ENCODE results near the gene CHURC1.

CHURC1 gene

GRCh38 chr14:64960762-64961276 lies 46.6 kb downstream of the CHURC1 start:
- DNase-seq, result no peak

DNA sequence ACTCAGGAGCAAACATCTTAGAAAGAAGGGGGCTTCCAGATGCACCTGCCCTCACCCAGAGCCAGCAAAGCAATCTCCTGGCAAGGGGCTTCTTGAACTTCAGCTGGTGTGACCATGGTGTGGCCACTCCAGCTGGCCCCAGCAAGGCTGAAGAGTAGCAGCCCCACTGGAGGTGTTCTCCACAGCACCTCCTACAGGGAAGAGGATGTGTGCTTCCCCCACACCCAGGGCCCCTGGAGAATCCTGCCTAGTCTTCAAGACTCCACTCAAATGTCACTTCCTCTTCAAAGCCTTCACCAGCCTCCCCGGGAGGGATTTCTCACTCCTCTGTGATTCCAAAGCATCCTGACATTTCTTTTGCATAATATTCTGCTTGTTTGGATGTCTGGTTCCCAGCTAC lies 49.4 kb downstream of the CHURC1 start:
- DNase-seq, result no peak

GRCh38 chr14:64965356-64966000 lies 51.2 kb downstream of the CHURC1 start:
- no peak for DNase-seq

- no peak for DNase-seq
Observed at GRCh38 chr14:64966976-64967375, 52.7 kb downstream of the CHURC1 start.

- no peak for DNase-seq
Observed at GRCh38 chr14:64968167-64968566, 53.9 kb downstream of the CHURC1 start.

DNA sequence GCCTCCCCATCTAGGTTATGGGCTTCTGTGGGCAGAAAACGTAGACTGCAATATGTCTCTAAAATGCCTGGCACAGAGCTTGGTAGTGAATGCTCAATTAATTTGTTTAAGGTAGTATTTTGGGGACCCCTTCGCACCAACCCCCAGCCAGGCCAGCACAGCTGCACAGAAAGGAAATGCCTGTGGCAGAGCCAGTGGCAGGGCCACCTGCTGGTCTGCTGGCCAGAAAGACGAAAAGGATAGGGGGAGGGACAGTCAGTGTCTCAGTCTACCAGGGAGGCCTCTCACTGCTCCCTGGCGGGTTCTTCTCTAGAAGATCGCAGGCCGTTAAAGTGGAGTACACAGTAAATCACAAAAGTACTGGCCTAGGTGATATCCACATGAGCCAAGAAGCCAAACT lies 54.4 kb downstream of the CHURC1 start:
- no peak for DNase-seq

DNA sequence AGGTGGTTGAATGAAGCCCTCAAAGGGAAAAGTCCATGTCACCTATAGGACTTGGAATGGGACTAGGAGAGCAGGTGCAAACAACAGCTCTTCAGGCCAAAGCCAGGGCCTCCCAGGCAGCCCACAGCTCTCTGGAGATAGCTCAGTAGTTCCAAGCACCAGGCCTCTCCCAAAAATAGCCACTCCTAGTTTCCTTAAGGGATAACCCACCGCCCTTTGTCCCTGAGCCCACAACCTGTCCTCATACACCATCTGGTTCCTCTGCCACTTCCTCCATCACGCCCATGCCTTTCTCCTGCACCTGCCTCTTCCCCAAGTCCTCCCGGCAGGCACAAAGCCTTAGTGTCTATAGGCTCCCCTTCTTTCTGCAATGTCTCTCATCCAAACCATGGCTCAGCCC lies 55.8 kb downstream of the CHURC1 start:
- no peak for DNase-seq

DNA sequence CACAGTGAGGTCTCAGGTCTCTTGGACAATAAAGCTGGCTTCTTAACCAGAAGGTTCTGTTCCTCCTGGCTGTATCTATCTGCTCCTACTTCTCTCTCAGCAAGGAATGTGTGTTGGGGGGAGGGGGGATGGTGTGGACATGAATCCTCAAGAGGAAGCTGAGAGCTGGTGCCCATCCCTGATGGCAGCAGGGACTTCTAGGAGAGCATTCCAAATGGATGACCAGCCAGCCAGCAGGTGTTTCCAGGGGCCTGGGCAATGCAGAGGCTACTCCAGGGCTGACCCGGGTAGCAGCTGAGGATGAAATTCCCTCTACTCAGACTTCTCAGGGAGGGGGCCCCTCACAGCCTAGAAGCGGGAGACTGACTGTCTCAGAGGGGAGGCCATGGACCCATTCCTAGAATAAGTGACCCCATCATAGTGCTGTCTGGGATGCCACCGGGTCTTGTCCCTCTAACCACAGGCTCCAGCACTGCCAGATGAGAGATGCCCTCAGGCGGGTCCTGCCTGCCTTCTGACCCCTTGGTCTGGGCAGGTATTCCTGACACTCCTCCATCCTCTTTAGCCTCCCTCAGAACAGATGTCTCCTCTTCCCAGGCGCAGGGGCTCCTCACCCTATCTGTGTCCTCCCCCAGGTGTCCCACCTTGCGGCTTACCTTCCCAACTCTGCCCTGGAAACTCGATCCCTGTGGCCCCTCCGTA lies 56.7 kb downstream of the CHURC1 start:
- peak; percentile 27 for DNase-seq

DNA sequence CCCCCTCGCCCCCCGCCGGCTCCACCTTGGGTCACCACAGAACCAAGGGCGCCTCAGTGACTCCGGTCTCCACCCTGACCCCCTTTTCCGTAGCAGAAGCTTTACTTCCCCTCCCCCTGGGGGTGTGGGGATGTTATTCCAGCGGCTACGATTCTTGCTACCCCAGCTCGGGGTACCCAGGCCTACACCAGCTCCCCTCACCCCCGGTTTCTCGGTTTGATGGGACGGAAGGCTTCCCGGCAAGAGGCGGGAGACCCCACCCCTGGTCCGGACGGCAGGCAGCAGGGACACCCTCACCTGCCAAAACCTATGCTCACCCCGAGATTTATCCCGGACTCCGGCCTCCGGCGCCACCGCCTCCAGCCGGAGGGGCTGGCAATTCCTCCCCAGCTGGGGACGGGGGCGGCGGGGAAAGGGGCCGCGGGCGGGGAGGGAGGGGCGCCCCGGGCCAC lies 57.3 kb downstream of the CHURC1 start:
- no peak for DNase-seq

DNA sequence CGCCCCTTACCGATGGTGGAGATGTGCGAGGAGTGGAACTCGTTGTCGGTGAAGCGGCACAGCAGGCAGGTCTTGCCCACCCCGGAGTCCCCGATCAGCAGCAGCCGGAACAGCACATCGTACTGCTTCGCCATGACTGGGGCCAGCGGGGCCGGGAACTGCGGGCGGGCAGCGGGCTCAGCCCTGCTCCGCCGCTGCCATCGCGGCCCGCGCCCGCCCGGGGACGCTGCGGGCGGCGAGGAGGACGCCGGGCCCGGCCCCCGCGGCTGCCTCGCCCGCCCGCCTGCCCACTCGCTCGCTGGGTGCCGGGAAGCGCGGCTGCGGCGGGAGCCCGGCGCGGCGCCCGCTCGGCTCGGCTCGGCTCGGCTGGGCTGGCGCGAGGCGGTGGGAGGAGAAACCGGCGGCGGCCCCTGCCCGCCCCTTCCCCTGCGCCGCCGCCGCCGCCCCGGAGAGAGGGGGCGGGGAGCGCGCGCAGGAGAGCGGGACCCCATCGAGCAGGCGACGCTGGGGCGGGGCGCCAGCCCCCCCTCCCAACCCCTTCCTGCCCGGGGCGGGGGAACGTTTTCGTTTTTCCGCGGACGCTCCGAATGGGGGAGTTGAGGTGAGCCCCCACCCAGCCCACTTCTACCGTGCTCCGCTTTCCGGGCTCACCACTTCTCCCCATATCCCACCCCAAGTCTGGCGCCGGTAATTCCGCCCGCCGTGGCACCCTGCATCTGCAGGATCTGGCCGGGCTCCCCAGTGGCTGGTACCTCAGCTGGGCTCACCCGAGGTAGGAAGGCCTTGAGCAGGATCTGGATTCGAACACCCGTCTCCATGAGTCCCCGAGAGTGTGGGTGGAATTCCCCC lies 57.9 kb downstream of the CHURC1 start, which contains the start of gene RAB15:
RAB15 (minus strand) TSS at position 394 of the 849 bp plus-strand sequence; CDS start at position 134, 260 bp downstream.
- peak; percentile 36 for DNase-seq

GRCh38 chr14:64973026-64973442 lies 58.8 kb downstream of the CHURC1 start:
- DNase-seq, result no peak

GRCh38 chr14:64973826-64974225 lies 59.6 kb downstream of the CHURC1 start:
- no peak for DNase-seq

DNA sequence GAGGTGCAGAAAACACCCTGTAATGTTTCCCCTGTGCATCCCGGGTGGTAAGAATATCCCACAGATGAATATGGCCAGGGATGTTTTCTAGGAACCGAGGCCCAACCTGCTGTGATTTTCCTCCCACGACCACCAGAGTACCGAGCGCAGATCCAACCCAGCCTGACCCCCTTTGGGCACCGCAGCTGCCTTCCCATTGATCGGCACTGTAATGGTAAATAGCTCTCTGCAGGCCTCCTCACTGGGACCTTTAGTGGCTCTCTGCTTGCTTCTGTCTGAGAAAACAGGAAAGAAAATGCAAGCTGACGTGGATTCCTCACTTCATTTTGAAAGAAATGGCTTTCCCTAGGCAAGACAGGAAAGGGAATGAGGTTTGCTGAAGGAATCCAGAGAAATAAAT lies 60.3 kb downstream of the CHURC1 start:
- DNase-seq, result peak; percentile 24

GRCh38 chr14:64979336-64980074 lies 65.2 kb downstream of the CHURC1 start:
- no peak for DNase-seq

GRCh38 chr14:64983439-64984310 lies 69.4 kb downstream of the CHURC1 start:
- peak; percentile 40 for DNase-seq

Measured in NCI-H146 (cell line).